HG03378 (cell line): ENCODE results near the gene CLRN3.

Source experiments
- ATAC-seq: cut with Tn5 transposase; IDR thresholded peaks from one replicate; pipeline ENCODE4 v1.9.1; 2021; ENCODE audit warnings: mild to moderate bottlenecking, moderate library complexity; ENCODE audit not compliant: unreplicated experiment

Gene CLRN3

GRCh38 chr10:127877116-127877515 lies 15.6 kb downstream of the CLRN3 start:
- no peak for ATAC-seq

DNA sequence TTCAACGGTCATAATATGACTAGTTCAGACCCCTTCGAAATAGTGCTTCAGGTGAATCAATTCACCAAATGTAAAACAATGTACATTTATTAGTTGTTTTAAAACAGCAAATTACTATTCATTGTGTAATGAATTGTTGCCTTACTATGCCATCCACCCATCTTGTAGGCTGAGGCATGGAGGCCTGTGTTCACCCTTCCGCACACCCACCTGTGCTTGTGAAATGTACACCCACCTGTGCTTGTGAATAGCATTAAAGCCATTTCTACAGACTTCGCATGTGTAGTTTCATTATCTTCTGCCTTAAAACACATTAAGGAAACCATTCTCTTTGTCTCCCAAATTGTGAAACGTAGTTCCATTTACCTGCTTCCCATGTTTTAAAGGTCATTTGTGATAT lies 16.8 kb downstream of the CLRN3 start:
- ATAC-seq: no peak

DNA sequence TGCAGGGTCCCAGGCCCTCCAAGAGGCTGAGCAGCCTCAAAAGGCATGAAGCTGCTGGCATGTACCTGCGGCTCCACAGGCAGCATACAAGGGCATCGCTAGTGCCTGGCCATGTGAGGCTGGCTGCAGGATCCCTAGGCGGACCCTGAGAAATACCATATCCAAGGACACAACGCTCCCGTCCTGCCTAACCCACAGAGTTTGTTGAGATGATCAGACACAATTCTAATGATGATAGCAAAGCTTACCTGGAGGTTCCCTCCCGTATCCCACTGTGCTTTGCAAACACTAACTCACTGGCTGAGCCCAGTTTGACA lies 17.3 kb downstream of the CLRN3 start:
- no peak for ATAC-seq

- ATAC-seq: no peak
Observed at GRCh38 chr10:127874671-127875448, 17.9 kb downstream of the CLRN3 start.

DNA sequence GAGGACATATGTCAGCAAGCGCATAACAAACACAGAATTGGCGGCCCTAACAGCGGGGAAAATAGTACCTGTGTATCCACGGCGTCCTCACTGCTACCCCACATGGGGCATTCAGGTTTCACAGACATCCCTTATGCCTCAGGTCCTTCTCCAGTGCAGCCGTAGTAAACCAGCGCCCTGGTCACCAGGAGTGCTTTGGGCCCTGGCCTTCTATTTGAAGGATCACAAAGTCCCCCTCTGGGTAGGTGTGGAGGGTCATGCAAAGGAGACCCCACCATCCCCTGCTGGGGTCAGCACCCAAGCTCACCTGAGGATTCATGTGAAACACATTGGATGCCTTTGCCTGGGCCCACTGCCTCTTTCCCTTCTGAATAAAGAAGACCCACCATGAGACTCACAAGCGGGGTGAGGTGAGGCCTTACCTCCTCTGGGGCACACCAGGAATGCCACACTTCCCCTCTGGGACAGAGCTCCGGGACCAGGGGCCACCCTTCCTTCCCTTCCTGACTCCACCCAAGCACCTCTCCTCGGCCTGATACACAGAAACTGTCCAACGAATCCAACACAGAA lies 18.8 kb downstream of the CLRN3 start:
- ATAC-seq: no peak

GRCh38 chr10:127872871-127873600 lies 19.7 kb downstream of the CLRN3 start:
- no peak for ATAC-seq

- ATAC-seq: no peak
Observed at GRCh38 chr10:127872011-127872761, 20.6 kb downstream of the CLRN3 start.

DNA sequence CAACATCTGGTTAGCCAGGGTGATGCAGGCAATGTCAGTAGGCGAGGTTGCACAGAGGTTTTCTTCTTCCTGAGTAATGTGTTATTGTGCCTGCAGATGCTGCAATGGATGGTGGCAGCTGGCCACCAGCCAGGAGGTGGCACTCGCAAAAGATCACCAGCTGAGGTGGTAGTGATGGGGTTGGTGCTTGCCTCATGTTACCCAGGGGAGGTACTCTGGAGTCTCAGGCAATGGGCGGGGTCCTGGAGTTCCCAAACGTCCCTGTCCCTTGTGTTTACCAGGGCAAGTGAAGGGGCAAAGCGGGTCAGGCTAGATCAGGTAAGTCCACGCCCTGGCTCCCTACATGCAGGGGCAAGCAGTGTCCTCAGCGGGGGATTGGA lies 21.1 kb downstream of the CLRN3 start:
- ATAC-seq: no peak

DNA sequence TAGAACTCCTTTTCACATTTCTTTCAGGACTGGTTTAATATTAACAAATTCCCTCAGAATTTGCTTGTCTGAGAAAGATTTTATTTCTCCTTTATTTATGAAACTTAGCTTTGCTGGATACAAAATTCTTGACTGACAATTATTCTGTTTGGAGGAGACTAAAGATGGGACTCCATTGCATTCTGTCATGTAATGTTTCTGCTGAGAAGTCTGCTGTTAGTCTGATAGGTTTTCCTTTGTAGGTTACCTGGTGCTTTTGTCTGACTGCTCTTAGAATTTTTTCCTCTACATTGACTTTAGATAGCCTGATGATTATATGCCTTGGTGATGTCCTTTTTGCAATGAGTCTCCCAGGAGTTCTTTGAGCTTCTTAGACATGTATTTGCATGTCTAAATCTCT lies 23.4 kb downstream of the CLRN3 start:
- no peak for ATAC-seq

DNA sequence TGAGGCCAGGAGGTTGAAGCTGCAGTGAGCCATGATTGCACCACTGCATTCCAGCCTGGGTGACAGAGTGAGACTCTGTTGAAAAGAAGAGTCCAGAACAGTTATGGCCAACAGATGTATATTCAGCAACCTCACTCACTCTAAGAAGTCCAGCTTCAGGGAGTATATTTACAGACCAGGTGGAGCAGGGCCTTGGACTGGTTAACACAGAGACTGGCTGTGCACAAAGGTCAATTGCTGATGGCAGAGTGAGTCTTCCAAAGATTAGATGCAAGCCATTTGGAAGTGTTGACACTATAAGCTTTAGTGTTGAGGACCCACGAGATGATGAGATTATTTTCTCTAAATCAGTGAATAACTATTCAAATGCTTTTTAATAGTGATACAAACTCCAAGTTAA lies 24.9 kb downstream of the CLRN3 start:
- no peak for ATAC-seq

GRCh38 chr10:127866276-127867013 lies 26.3 kb downstream of the CLRN3 start:
- no peak for ATAC-seq

DNA sequence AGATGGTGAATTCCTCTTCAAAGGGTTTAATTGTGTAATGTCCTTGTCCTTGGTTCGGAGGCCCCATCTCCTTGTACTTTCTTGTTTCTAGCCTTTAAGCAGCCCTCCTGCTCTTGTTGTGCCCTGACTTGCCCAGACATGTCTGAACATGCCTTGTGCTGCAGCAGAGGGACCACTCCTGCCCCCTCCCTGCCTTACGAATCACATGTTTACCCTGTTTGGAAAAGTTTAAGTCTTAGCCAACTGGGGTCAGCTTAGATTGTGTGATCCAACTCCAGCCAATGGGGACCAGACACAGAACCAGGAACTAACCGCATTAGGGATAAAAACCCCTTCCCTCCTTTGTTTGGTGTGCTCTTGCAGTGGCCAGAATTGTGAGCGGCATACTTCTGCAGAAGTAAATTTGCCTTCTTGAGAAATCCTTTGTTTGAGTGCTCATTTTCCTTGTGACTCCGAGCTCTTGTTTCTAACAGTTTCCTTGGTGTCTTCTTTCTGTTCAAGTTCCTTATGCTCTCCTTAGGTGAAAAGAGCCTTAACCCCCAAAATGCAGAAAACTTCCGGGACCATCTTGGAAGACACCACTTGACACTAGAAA lies 29.4 kb downstream of the CLRN3 start:
- ATAC-seq: no peak

DNA sequence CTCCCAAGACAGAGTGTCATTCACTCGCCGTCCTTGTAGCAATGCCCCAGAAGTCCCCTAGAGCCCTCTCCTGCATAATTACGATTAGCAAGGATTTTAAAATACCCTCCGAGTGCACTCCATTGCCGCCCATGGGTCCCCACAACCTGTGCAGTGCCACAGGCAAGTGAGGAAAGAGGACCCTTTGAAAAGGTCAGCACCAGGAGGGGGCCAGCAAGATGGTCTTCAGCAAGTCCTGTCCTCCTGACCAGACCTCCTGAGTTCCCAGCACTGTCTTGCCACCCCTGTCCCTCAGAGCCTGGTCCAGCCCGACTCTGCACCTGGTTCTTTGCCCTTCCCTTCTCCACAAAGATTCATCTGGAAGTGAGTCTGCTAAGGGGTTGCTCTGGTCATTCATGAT lies 32.1 kb downstream of the CLRN3 start:
- ATAC-seq: no peak

DNA sequence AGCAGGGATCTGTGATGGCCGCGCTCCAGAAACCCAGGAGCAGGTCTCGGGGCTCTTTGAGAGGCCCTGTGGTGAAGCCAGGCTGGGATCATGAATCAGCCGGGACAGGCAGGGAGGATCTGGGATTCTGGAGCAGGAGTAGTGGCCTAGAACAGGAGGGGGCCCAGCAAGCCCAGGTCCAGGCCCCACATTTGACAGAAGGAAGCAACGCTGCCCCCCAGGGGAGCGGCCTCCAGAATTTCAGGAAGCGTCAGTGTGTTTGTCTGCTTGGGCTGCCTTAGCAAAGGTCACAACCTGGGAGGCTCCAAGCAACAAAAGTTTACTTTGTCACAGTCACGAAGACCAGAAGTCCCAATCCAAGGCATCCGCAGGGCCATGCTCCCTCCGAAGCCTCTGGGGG lies 36.8 kb downstream of the CLRN3 start:
- ATAC-seq: no peak

DNA sequence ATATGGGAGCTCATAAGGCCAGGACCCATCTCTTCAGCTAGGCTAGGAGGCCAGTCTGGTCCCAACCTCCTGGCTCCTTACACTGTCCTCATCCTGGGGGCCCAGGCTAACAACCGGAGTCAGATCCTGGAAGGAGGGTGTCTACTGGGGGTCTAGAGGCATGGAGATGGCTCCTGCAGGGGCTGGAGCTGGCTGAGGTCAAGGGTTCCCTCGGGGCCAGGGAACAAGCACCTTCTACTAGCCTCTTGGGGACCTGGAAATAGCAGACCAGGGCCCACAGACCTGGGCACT lies 37.2 kb downstream of the CLRN3 start:
- ATAC-seq: no peak

DNA sequence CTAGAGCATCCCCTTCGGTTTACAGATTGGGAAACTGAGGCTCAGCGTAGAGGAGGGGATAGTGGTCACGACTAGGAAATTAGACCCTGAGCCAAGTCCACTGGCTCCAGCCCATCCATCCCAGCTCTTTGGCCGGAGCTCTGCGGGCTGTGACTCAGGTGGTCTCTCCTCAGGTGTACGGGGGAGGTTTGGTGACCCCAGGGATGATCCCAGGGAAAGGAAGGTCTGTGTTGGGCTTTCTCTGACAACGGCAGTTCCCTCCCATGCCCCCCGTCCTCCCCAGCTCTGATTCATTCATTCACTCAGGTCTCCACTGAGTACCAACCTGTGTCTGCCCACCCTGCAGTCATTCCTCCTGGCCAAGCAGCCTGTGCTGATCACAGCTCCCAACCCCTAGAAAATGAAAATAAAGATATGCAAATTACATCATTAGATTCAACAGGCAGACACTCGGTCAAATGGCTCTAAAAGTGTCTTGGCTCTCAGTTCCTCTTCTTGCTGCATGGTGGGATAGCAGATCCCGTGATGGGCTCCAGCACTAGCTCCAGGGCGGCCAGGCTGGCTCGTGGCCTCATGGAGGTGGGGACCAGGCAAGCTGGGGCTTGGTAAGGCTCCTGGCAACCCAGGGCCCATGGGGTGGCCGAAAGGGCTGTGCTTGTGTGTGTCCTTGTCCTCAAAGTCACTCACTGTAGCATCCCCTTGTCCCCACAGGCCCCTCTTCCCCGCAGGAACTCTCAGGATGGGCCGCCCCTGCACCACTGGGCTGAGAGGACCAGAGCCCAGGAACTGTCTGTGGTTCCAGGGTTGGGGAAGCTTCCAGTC lies 37.8 kb downstream of the CLRN3 start:
- peak; percentile 70 for ATAC-seq

- ATAC-seq: peak; percentile 83
Observed at GRCh38 chr10:127853868-127854768, 38.6 kb downstream of the CLRN3 start.

- ATAC-seq: no peak
Observed at GRCh38 chr10:127852456-127852855, 40.3 kb downstream of the CLRN3 start.

- no peak for ATAC-seq
Observed at GRCh38 chr10:127851661-127852194, 41.0 kb downstream of the CLRN3 start.
